Fibroblast of skin of scalp (primary cell): Measurements from ENCODE around the gene PNPLA2.

Experiments used
- DNase-seq: peaks from one replicate; pipeline ENCODE4 v3.0.0-alpha.2; 2013

PNPLA2 gene

DNA sequence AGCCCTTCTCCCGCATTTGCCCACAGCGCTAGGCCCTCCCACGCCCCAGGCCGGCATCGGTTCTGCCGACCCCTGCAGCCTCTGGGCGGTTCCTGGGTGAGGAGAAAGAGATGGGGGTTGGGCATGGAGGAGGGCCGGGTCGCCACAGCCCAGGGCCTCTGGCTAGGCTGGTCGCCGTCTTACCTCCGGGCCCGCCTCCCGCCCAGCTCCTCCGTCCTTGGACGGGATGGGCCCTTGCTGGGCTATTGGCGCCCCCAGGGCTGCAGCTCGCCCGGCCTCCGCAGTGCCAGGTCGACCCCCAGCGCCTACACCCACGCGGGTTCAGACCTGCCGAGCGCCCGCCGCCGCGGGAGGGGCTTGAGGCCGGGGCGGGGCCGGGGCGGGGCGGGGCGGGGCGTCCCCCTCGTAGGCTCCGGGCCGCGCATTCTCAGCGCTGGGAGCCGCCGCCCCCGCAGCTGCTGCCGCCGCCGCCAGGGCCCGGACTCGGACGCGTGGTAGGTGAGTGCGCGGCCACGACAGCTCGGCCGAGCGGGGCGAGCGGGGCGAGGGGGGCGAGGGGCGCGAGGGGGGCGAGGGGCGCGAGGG is 13.9 kb downstream of the PNPLA2 start, which contains the start of gene CD151:
Gene CD151, plus strand, starts transcription at position 424 of the 585 bp plus-strand sequence. CDS start 3,118 bp downstream, outside the sequence.
- peak; percentile 61 for DNase-seq

DNA sequence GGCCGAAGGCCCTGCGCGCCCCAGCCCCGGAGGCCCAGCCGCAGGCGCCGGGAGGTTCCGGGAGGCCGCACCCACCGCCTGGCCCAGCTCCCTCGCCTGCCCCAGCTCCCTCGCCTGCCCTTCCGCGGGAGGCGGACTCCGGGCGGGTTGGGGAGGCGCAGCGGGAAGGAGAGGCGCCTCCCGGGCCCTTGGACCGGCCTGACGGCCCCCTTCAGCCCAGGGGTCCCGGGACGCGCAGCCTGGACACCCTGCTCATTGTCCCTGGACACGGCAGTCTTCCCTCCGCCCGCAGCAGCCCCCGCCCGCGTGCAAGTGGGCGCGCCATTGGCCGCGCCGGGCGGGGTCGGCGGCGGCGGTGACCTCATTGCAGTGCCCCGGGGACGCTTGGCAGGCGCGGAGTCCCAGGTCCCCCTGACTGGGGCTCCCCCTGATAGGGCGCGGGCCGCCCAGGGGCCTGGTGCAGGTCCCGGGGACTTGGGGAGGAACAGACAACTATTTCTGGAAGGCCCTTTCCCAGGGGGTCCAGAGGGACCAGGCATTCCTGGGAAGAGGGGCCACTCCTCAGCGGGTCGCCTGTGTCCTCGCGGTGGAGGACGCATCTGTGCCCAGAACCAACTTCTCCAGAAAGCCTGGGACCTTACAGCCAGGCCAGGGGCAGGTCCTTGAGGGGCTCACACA is 14.5 kb downstream of the PNPLA2 start:
- peak; percentile 46 for DNase-seq

DNA sequence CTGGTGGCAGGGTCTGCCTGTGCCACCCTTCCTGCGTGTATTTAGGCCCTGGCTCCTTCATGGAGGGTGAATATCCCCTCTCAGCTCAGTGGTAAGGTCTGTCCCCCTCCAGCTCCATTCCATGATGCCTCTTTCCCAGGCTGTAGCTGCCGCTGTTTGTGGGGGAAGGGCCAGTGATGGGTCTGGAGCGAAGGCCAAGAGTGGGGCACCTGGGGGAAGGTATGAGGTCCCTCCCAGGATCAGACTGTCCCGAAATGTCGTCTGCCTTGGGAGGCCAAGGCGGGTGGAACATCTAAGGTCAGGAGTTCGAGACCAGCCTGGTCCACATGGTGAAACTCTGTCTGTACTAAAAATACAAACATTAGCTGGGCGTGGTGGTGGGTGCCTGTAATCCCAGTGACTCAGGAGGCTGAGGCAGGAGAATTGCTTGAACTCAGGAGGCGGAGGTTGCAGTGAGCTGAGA is 15.2 kb downstream of the PNPLA2 start:
- DNase-seq, result no peak

DNA sequence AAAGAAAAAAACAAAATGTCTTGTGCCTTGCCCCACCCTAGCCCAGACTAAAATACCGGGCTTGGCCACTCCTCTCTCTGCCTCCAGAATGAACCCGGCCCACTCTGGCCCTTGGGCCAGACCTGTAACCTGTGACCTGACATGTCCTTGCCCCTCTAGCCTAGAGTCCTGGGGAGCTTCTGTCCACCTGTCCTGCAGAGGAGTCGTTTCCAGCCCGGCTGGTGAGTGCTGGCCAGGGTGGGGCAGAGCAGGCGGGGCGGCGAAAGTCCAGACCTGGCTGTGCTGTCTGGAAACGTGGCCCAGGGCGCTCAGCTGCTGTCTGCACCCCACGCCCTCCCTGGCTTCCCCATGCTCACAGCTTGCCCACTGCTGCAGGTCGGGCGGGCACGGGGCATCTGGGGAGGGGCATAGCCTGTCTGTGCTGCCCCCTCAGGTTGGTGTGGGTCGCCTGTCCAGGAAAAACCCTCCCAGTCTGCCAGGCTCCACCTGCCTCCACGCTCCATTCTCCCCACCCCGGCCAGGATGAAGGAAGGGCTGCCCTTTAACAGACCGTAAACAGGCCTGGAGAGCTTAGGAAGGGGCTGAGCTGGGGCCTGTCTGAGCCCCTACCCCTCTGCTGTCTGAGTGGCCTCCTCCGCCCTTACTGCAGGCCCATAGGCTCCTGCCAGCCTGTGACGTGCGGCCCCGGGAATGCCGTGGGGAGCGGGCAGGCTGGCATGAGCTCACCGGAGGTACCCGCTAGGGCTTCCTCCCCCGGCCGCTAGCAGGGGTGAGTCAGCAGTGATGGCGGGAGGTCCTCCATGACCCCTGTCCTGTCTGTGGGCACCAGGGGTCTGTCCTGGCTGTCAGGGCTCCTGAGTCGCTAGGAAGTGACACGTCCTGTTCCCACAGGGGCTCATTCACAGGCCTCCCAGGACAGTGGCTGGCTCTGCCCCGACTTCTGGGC is 15.9 kb downstream of the PNPLA2 start:
- DNase-seq, result peak; percentile 78

DNA sequence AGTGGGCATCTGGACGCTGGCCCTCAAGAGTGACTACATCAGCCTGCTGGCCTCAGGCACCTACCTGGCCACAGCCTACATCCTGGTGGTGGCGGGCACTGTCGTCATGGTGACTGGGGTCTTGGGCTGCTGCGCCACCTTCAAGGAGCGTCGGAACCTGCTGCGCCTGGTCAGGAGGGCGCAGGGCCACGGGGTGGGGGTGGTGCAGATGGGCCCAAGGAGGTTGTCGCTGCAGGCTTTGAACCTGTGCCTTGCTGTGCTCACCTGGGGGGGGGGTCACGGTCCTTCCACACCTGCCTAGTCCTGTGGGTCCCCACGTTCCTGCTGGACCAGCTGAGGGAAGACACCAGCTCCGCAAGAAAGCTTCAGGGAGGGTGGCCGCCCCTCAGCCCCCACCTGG is 17.6 kb downstream of the PNPLA2 start:
- DNase-seq, result no peak

DNA sequence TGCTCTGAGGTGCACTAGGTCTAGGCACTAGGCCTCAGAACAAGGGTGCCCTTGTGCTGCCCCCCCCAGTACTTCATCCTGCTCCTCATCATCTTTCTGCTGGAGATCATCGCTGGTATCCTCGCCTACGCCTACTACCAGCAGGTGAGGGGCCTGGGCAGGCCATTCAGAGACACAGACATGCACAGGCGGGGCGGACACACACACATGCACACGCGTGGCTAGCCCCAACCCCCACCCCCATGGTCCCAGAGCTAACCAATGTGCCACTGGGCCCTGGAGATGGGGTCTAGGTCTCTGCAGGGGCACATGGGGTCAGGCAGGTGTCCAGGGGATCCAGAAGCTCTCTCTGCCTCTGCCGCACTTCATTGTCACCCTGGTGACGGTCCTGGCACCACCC is 18.0 kb downstream of the PNPLA2 start:
- no peak for DNase-seq

DNA sequence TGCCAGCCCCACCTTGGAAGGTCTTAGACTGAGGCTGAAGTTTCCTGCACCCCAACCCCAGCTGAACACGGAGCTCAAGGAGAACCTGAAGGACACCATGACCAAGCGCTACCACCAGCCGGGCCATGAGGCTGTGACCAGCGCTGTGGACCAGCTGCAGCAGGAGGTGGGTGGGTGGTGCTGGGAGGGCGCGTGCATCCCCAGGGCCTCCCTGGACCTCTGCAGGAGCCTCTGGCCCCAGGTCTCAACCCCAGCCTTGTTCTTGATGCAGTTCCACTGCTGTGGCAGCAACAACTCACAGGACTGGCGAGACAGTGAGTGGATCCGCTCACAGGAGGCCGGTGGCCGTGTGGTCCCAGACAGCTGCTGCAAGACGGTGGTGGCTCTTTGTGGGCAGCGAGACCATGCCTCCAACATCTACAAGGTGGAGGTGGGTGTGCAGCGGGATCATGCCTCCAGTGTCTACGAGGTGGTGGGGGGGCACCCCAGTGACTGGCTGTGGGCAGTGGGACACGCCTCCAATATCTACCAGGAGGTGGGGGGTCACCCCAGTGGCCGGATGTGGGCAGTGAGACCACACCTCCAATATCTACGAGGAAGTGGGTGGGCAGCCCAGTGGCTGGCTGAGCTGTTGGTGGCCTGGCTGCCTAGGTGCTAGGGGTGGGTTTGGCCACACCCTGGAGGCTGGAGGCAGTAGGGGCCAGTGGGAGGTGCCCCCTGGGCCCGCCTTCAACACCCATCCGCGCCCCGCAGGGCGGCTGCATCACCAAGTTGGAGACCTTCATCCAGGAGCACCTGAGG is 18.7 kb downstream of the PNPLA2 start:
- no peak for DNase-seq

DNA sequence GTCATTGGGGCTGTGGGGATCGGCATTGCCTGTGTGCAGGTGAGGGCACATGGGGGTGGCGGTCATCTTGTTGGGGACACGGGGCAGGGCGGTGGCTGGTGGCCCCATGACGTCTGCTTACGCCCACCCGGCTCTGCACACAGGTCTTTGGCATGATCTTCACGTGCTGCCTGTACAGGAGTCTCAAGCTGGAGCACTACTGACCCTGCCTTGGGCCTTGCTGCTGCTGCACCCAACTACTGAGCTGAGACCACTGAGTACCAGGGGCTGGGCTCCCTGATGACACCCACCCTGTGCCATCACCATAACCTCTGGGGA is 19.2 kb downstream of the PNPLA2 start:
- DNase-seq, result no peak

DNA sequence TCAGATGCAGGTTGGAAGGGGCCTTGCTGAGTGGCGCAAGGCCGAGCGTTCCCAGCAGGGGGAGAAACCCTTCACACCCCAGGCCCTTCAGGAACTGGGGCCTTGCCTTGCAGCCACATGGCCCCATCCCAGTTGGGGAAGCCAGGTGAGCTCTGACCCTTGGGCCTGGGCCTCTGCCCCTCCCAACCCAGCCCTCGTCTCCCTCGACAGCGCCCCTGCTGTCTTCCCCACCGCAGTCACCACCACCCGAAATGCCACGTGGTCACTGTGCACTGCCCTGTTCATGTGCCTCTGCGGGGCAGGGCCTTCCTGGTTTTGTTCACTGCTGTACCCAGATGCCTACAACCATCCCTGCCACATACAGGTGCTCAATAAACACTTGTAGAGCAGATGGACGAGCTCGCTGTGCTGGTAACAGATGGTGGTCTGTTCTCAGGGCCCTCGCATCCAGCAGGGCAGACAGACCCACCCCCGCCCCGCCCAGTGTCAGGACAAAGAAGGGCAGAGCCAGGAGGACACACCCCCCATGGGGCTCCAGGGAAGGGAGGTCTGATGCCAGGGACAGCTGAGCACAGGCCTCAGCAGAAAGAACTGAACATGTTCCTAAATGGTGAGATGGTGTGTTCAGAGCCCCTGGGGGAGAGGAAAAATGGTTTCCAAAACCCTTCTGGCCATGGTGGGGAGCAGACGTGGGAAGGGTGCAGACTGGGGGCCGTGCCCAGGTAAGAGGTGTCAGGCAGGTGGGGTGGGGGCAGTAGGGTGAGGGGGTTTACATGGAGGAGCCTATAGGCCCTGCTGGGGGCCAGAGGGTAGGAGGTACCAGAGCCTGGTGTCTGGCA is 19.9 kb downstream of the PNPLA2 start:
- DNase-seq, result no peak

DNA sequence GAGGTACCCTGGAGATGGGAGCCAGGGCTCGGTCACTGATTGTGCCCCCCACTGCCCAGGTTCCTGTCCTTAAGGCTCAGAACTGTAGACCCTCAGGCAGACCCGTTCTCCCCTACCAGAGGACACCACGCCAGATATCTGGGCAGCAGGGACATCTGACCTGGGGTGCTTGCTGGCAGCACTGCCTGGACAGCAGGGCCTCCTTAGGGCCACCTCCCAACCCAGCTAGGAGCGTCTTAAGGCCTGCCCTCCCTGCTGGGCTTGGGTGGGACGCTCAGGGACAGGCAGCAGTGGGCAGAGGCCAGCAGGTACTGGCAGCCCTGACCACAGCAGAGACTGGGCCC is 20.5 kb downstream of the PNPLA2 start:
- no peak for DNase-seq

DNA sequence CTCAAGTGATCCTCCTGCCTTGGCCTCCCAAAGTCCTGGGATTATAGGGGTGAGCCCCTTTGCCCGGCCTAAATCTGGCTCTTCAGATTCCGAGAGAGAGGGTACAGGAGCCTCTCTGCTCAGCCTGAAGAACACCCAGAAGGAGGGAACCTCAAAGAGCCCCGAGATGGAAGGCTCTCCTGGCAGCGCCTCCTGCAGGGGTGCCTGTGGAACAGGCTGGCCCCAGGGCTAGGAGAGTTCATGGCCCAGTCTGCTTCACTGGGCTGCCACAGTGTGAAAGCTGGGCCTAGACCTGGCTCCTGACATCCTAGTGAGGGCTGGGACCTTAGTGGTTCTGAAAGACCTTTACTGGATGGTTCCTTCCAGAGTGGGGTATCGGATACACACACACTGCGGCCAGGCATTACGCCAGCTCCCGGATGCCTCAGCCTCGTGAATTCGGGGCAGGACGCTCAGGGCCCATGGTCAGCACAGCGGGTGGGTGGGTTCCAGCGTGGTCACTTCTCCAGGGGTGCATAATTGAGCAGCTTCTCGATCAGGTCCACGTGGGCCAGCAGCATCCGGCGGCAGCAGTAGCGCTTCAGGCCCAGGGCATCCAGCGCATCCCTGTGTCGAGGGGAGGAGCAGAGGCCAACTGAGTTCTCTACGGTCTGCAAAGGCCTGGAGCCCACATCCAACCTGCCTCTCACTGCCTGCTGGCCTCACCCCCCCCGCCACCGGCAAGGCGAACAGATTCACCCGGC is 21.3 kb downstream of the PNPLA2 start:
- no peak for DNase-seq

DNA sequence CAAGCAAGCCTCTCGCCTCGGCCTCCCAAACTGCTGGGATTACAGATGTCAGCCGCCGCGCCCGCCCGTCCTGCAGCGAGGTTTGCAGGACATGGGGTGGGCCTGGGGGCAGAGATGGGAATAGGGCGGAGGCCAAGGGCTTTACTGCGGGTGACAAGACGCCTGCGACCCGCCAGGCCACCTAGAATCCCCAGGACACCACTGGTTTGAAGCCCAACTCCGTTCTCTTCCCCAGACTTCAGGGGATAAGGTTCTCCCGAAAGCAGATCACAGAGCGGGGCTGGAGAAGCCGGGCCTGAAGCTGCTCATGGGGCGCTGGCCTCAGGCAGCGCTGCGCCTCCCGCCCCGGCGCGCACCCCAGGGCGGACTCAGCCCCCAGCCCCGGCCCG is 23.3 kb downstream of the PNPLA2 start:
- no peak for DNase-seq

DNA sequence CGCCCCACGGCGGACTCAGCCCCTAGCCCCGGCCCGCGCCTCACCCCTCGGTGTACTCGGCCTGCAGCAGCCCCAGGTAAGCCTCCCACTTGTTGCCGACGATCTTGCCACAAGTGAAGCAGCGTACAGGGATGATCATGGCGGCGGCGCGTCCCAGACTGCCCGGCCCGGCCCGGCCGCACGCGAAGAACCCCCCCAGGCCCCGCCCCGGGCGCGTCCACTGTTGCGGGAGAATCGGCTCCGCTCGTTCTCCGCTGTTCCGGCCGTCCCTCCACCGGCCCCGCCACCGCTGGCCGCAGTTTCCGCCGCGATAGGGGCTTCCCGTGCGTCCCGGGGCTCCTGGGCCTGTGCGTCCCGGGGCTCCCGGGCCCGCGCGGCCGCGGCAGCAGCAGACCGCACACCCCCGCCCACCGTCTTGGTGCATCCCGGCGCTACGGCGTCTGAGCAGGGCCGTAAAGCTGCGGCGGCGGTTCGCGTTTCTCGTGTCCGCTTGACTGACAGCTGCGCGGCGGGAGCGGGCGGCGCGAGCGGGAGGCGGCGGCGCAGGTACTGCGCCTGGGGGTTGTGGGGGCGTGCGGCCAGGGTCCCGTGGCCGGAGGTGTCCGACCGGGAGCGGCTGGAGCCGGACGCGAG is 23.8 kb downstream of the PNPLA2 start, which contains the start of the genes POLR2L and TSPAN4:
Gene POLR2L, minus strand, starts transcription at position 160 of the 633 bp plus-strand sequence. Its CDS starts 21 bp downstream, at position 139.
Gene TSPAN4, plus strand, starts transcription at position 483 of the 633 bp plus-strand sequence. CDS start 7,453 bp downstream, outside the sequence.
- DNase-seq, result peak; percentile 89

DNA sequence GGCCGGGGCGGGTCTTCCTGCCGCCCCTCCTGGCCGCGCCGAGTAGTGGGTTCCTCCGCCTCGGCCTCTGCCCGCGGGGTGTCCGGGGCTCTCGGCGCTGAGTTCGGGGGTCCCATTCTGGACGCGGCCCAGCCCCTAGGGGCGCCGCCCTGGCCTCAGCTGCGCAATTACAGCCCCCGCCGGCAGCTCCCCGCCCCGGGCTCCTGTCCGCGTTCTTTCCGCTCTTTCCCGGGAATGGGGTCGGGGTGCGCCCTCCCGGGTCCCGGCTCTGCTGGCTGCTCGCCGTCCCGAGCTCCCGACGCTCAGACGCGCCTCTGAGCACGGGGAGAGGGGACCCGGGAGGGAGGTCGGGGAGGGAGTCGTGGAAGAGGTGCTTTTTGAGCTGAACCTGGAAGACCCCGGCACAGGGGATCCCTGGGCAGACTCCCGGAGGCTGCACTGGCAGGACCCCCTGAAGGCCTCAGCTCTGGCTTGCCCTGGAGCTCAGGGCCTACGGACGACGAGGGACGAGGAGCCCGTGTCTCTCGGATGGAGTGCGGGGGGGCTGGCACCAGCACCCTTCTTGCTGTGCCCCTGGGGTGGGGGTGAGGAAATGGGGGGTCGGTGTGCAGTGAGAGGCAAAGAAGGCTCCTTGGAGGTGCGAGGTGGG is 24.5 kb downstream of the PNPLA2 start:
- DNase-seq, result no peak

DNA sequence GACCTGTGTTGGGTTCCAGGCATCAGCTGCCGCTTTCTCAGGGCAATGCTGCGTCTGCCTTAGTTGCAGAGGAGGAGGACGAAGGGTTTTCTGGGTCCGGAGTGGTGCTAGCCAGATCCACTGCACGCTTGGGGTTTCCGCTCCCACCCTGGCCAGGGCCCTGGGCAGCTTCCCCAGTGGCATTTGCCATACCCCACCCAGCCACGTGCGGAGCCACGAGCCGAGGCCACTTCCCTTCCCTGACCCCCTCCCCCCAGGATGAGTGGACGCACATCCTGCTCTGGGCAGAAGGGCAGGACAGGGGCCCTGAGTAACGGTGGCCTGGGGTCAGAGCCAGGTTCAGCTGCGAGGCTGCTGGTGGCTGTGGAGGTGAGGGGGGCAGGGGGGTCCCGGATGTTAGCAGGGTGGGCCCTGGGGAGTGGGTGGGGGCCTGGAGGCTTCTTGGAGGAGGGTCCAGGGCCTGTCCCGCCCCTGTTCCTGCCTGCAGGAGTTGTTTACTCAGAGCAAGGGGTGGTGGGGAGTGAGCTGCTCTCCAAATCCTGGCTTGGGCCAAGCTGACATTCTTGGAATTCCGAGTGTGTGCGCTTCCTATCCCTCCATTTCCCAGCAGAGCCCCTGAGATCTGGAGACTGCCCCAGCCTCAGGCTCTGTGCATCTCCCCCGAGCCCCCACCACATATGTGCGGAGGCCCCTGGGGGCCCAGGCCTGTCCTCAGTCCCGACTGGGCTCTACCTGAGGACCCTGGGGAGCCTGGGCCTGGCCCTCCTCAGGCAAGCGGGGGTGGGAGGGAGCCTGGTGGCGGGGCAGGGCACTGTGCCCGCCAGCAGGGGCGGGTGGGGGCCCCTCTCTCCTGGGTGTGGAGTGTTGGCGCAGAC is 25.3 kb downstream of the PNPLA2 start:
- peak; percentile 97 for DNase-seq

DNA sequence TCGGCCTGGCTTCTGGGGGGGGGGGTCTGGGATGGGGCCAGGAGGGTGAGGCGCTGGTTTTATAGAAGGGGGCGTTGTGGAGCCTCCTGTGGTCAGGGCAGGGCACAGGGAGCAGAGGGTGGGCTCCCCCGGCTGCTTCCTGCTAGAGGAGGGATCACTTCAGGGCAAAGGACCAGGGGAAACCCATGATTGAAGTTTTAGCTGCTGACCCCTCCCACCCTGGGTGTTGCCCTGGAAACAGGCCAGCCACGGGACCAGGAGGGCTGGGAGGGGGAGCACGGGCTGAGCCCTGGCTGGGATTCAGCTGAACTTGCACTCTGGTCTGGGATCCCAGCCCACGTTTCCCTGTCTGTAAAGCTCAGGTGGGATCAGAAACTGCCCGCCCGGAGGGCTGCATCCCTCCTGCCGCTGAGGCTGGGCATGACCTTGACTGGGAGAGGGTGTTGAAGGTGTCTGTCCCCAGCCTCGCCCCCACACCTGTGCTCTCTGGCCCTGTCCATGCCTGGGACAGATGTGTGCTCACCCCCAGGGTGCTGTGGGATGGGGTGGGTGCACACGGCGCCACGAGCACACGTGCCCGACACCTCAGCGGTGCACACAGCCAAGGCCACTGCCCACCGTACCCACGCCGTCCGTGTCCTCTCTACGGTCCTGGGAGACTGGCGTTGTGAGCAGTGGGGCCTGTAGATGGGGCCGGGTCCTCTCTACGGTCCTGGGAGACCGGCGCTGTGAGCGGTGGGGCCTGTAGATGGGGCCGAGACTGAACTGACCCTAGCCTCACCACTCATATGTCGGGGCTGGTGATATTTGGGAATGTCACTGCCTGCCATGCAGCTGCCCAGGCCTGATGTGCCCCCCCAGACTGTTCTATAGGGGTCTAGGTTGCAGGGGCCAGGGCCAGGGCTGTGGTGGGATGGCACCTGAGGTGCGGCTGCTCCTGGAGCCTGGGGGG is 26.3 kb downstream of the PNPLA2 start:
- DNase-seq, result peak; percentile 93

DNA sequence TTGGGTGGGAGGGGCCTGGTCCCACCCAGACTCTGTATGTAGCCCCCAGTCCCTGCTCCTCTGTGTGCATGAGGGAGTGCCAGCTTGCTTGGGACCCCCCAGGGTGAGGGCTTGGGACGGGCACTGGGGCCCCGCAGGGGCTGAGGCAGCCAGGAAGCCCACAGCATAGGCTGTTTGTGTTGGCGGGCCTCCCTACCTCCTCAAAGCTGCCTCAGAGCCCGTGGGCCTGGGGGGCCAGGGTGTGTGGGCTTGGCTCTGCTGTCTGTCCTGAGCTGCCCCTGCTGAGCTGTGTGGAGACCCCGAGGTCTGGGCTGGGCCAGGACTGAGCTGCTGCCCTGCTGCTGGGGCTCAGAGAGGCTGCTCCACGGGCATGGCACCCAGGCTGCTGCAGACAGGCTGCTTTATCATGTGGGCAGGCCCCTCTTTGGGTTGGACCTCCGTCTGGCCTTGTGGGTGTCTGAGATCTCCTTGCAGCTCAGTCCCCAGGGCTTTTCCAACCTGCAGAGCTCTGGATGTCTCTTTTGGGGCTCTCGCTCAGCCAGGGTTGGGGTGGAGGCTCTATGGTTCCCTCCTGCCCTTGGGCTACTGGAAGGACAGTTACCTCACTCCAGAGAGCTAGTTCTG is 27.3 kb downstream of the PNPLA2 start:
- peak; percentile 78 for DNase-seq
